Cerebellar nuclear complex (tissue), 1 donor: ENCODE measurements around the gene ZXDC.
A peak's percentile ranks its signal among the peaks of the same experiment; 100 is the strongest.

Experiments used
- DNase-seq, 2 experiments: peaks; one replicate each; lab custom pipeline; 2025; lab: John Stamatoyannopoulos, UW

The ZXDC gene

GRCh38 chr3:126491221-126492013 lies 15.7 kb upstream of the ZXDC start:
- no peak for DNase-seq

- DNase-seq = no peak
These were observed 14.9 kb upstream of the ZXDC start for GRCh38 chr3:126490619-126491018.

- DNase-seq = no peak
These were observed 13.3 kb upstream of the ZXDC start for GRCh38 chr3:126488886-126489569.

GRCh38 chr3:126488185-126488584 lies 12.5 kb upstream of the ZXDC start:
- no peak for DNase-seq

GRCh38 chr3:126487151-126487771 lies 11.6 kb upstream of the ZXDC start:
- no peak for DNase-seq

GRCh38 chr3:126486360-126486847 lies 10.7 kb upstream of the ZXDC start:
- peak in 1 of 2 experiments; percentile 21 for DNase-seq

- no peak for DNase-seq
These were observed 10.3 kb upstream of the ZXDC start for GRCh38 chr3:126485956-126486355.

- no peak for DNase-seq
These were observed 9.6 kb upstream of the ZXDC start for GRCh38 chr3:126485176-126485897.

- DNase-seq = no peak
These were observed 9.0 kb upstream of the ZXDC start for GRCh38 chr3:126484662-126485061.

GRCh38 chr3:126484148-126484547 lies 8.5 kb upstream of the ZXDC start:
- DNase-seq = no peak

GRCh38 chr3:126483321-126483761 lies 7.7 kb upstream of the ZXDC start:
- DNase-seq = no peak

GRCh38 chr3:126482503-126483255 lies 7.0 kb upstream of the ZXDC start:
- DNase-seq = no peak

GRCh38 chr3:126481808-126482502 lies 6.3 kb upstream of the ZXDC start:
- DNase-seq = no peak

- DNase-seq = peak; percentile 60 to 93
These were observed 5.2 kb upstream of the ZXDC start for GRCh38 chr3:126480861-126481260.

- DNase-seq = no peak
These were observed 4.5 kb upstream of the ZXDC start for GRCh38 chr3:126480206-126480605.

- no peak for DNase-seq
These were observed 4.0 kb upstream of the ZXDC start for GRCh38 chr3:126479642-126480041.

GRCh38 chr3:126478581-126479310 lies 3.1 kb upstream of the ZXDC start:
- DNase-seq = no peak

GRCh38 chr3:126477061-126477380 lies 1.3 kb upstream of the ZXDC start:
- no peak for DNase-seq

GRCh38 chr3:126476166-126477060 lies 722 bp upstream of the ZXDC start:
- peak in 1 of 2 experiments; percentile 34 for DNase-seq
